Mesodermal cell (in vitro differentiated cells): Measurements from ENCODE around the gene WEE1. TPM values are rescaled to one million over a fixed set of nuclear protein-coding genes. Genes with fewer than 3 reads are reported as not detected.

Source experiments
- H3K27ac ChIP-seq: 2 replicates; pipeline ENCODE4 v1.7.0; 2013; ENCODE audit warnings: mild to moderate bottlenecking, low read depth, low read length, moderate library complexity; ENCODE audit not compliant: severe bottlenecking
- H3K36me3 ChIP-seq: 2 replicates; pipeline ENCODE4 v1.7.1; 2013; ENCODE audit warnings: mild to moderate bottlenecking, low read length, moderate library complexity; ENCODE audit not compliant: control insufficient read depth, insufficient read depth
- H3K4me1 ChIP-seq: one replicate; pipeline ENCODE4 v1.7.1; 2013; ENCODE audit warnings: mild to moderate bottlenecking, low read length; ENCODE audit not compliant: insufficient read depth, control insufficient read depth, poor library complexity, severe bottlenecking
- H3K4me3 ChIP-seq: 2 replicates; pipeline ENCODE4 v1.7.0; 2013; ENCODE audit warnings: low read length, control low read depth, mild to moderate bottlenecking; ENCODE audit not compliant: insufficient read depth, poor library complexity, severe bottlenecking; ENCODE audit errors: extremely low read depth
- H3K9me3 ChIP-seq: 2 replicates; pipeline ENCODE4 v1.7.1; 2013; ENCODE audit warnings: mild to moderate bottlenecking, low read length, moderate library complexity; ENCODE audit not compliant: control insufficient read depth
- WGBS, 2 experiments: methylation state at CpG; one replicate each; pipeline ENCODE4 v1.1.5; 2013; ENCODE audit warnings: missing lambda C conversion rate in 2 of 2; ENCODE audit not compliant: insufficient coverage in 2 of 2; 5-methylcytosine and 5-hydroxymethylcytosine counted together
- polyA plus RNA-seq, 2 experiments: library from polyadenylated mRNA; stranded (reverse); fragments of 50-300 nt; gene quantifications; one replicate each; pipeline ENCODE4 v1.2.3, GENCODE V29; 2013

WEE1 gene
- 59.8 TPM for polyA plus RNA-seq (2013, experiment 1 of 2)
- polyA plus RNA-seq (2013, experiment 2 of 2), result 60.8 TPM

- H3K27ac ChIP-seq, result peak within 1 kb of the TSS; percentile 97
- H3K9me3 ChIP-seq, result no peaks in the 10 kb centered on the region
- H3K4me3 ChIP-seq, result peak within 1 kb of the TSS; percentile 87
- H3K4me1 ChIP-seq, result peaks cover 34% of the 10 kb centered on the region
- WGBS, 2 experiments, result 0% methylated on average over 57 to 72 of the region's 73 CpGs
- H3K36me3 ChIP-seq, result peaks cover 33% of the 10 kb centered on the region
These were observed at the start of gene WEE1 for GRCh38 chr11:9573052-9573774. WEE1 (plus strand) TSS chr11:9573670; CDS start chr11:9573934, 264 bp downstream.

- H3K27ac ChIP-seq, result no peak overlapping the region
These were observed 49.5 kb upstream of the WEE1 start for GRCh38 chr11:9524001-9524400.

GRCh38 chr11:9525116-9525515 is 48.4 kb upstream of the WEE1 start:
- 93 to 100% methylated on average over 2 to 3 of the region's 3 CpGs for WGBS, 2 experiments
- H3K36me3 ChIP-seq, result peaks cover 30% of the 10 kb centered on the region

More at GRCh38 chr11:9524001-9524400, 49.5 kb upstream of the WEE1 start:
- Histone ChIP-seq H3K4me1 (peaks cover 12% of the 10 kb centered on the region), H3K36me3 (peaks cover 30% of the 10 kb centered on the region), H3K9me3 (no peaks in the 10 kb centered on the region), H3K4me3 (no peak overlapping the region)
- WGBS, 2 experiments, result no CpG with 5 or more reads among the region's 2 CpGs

GRCh38 chr11:9527481-9528135 is 45.9 kb upstream of the WEE1 start:
- peak overlapping the region; percentile 46 for H3K27ac ChIP-seq
- no peak overlapping the region for H3K4me3 ChIP-seq
- H3K4me1 ChIP-seq, result peaks cover 25% of the 10 kb centered on the region
- 92 to 96% methylated on average over 4 of the region's 8 CpGs for WGBS, 2 experiments
- no peaks in the 10 kb centered on the region for H3K9me3 ChIP-seq
- H3K36me3 ChIP-seq, result peaks cover 21% of the 10 kb centered on the region

More at GRCh38 chr11:9525116-9525515, 48.4 kb upstream of the WEE1 start:
- Histone ChIP-seq H3K27ac (no peak overlapping the region), H3K4me3 (no peak overlapping the region), H3K4me1 (peaks cover 23% of the 10 kb centered on the region), H3K9me3 (no peaks in the 10 kb centered on the region)

GRCh38 chr11:9528136-9528501 is 45.4 kb upstream of the WEE1 start:
- Histone ChIP-seq H3K36me3 (peaks cover 21% of the 10 kb centered on the region), H3K4me3 (no peak overlapping the region), H3K9me3 (no peaks in the 10 kb centered on the region), H3K4me1 (peaks cover 27% of the 10 kb centered on the region), H3K27ac (no peak overlapping the region)
- WGBS, 2 experiments, result no CpG with 5 or more reads among the region's 1 CpG

GRCh38 chr11:9528573-9529333 is 44.7 kb upstream of the WEE1 start:
- Histone ChIP-seq H3K9me3 (no peaks in the 10 kb centered on the region), H3K4me3 (no peak overlapping the region), H3K4me1 (peaks cover 33% of the 10 kb centered on the region), H3K36me3 (peaks cover 21% of the 10 kb centered on the region), H3K27ac (peak overlapping the region; percentile 67)
- WGBS, 2 experiments, result 75 to 85% methylated on average over 6 to 8 of the region's 12 CpGs

GRCh38 chr11:9529334-9529650 is 44.2 kb upstream of the WEE1 start:
- Histone ChIP-seq H3K36me3 (peaks cover 21% of the 10 kb centered on the region), H3K4me1 (peaks cover 39% of the 10 kb centered on the region), H3K27ac (peak overlapping the region; percentile 67), H3K9me3 (no peaks in the 10 kb centered on the region), H3K4me3 (no peak overlapping the region)
- 76 to 81% methylated on average over 3 of the region's 3 CpGs for WGBS, 2 experiments

- peaks cover 18% of the 10 kb centered on the region for H3K36me3 ChIP-seq
- no peaks in the 10 kb centered on the region for H3K9me3 ChIP-seq
- WGBS, 2 experiments, result 80% methylated on average over 3 to 6 of the region's 9 CpGs
- H3K27ac ChIP-seq, result peak overlapping the region; percentile 67
- H3K4me3 ChIP-seq, result no peak overlapping the region
- H3K4me1 ChIP-seq, result peaks cover 46% of the 10 kb centered on the region
These were observed 43.3 kb upstream of the WEE1 start for GRCh38 chr11:9530020-9530621.

- Histone ChIP-seq H3K4me1 (peaks cover 46% of the 10 kb centered on the region), H3K4me3 (no peak overlapping the region), H3K9me3 (no peaks in the 10 kb centered on the region), H3K36me3 (peaks cover 9% of the 10 kb centered on the region), H3K27ac (peak overlapping the region; percentile 67)
- 95 to 96% methylated on average over 2 to 7 of the region's 8 CpGs for WGBS, 2 experiments
These were observed 42.4 kb upstream of the WEE1 start for GRCh38 chr11:9530901-9531625.

GRCh38 chr11:9533058-9533457 is 40.4 kb upstream of the WEE1 start:
- WGBS, 2 experiments, result 91 to 93% methylated on average over 7 to 9 of the region's 9 CpGs

More at GRCh38 chr11:9533058-9533457, 40.4 kb upstream of the WEE1 start:
- Histone ChIP-seq H3K9me3 (no peaks in the 10 kb centered on the region), H3K4me3 (no peak overlapping the region), H3K4me1 (peaks cover 42% of the 10 kb centered on the region), H3K36me3 (no peaks in the 10 kb centered on the region), H3K27ac (no peak overlapping the region)
